ENCODE results near the gene CYGB.

CYGB gene

GRCh38 chr17:76502341-76503211 is 34.9 kb downstream of the CYGB start:
- DNase-seq: no peak

DNA sequence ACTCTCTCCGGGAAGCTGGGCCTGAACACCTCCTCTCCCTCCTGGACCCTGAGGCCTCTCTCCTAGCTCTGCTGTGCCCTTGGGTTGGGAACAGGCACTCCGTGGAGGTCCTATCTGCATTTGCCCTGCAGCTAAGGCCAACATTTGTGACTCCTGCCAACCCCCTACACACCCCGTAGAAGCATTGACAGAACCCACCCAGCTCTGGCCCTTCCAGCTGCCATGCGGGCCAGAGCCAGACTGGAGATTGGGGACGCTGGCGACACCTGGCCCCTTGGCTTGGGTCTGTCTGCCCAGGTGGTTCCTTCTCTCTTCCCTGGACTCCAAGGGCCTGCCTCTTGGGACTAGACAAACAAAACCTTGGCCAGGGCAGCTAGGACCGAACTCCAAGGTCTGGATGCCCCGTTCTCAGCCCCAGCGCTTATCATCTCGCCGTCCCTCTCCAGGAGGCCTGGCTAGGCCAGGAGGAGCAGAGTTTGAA is 35.6 kb downstream of the CYGB start:
- DNase-seq: no peak

DNA sequence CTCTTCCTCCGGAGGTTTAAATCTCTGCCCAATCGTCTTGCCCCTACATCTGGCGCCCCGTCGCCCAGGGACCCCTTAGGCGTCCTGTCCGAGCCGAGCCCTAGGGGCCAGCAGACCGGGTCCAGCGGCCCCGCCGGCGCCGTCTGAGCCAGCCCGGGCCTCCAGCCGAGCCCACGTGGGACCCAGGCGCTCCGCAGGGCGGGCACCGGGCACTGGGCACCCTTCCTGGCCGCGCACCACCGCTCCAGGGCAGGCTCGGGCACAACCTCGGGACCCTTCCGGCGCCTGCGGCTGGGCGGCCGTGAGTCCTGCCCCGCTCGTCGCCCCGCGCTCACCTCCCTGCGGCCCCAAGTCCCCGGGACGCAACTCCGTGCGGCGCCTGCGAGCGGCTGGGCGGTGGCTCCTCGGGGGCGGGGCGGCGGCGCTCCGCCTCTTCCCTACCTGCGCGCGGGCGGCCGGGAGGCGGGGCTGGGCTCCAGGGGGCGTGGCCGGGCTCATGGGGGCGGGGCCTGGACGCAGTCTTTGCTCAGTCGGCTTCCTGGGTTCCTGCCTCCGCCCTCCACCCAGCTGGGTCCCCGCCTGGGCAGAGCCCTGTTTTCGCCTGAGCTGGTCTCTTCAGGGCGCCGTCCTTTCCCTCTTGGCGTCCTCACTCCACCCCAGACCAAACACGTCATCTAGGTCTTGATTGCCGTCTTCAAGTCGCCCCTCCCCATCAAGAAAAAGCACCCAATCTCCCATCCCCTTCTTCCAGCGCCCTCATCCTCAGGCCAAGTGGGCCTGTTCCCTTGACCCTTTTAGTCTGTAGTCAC is 36.3 kb downstream of the CYGB start, which contains the start of gene RHBDF2:
RHBDF2 (minus strand) TSS at position 406 of the 809 bp plus-strand sequence. CDS start 19,899 bp downstream, outside the sequence.
- DNase-seq: peak in 47 of 56 donors; percentile 17 to 87 (median 63)

GRCh38 chr17:76500747-76501017 is 36.8 kb downstream of the CYGB start:
- DNase-seq: no peak

DNA sequence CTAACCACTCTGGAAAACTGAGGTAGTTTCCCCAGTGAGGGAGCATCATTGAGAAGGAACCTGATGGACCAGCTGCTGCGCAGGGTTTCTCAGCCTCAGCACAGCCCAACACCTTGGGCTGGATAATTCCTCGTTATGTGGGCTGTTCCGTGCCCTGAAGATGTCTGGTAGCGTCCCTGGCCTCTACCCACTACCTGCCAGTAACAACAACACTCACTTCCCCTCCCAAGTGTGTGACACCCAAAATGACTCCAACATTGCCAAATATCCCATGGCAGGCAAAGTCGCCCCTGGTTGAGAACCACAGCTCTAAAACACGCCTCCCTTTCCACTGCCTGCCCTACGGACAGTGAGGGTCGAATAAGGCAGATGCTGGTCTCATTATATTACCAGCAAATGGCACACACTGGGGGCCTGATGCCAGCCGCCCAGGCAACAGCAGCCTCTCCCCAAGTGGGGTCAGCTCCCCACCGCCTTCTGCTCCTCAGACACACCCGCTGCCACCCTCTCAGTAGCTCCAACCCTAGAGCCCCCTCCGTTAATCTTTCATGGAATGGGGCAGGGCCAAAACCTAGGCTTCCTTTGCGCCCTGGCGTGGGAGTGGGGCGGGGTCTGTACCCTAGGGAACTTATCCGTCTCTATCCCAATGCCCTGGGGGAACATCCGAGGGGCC is 37.3 kb downstream of the CYGB start:
- DNase-seq: no peak

DNA sequence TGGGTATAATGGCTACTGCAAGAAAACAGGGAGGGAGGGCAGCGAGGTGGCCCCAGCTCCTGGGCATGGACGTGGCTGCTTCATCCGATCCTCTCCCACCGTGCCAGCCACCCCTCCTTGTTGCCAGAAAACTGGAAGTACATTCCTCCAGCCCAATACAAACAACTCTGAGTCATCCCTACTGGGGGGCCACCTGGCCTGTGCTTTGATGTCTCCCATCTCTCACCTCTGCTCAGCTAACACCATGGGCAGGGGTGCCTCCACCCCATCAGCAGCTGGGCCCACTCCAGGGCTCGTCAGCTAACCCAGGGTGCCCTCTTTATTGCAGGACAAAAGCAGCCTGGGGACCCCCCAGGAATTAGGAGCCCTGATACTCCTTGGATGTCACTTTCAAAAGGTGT is 38.2 kb downstream of the CYGB start:
- no peak for DNase-seq

DNA sequence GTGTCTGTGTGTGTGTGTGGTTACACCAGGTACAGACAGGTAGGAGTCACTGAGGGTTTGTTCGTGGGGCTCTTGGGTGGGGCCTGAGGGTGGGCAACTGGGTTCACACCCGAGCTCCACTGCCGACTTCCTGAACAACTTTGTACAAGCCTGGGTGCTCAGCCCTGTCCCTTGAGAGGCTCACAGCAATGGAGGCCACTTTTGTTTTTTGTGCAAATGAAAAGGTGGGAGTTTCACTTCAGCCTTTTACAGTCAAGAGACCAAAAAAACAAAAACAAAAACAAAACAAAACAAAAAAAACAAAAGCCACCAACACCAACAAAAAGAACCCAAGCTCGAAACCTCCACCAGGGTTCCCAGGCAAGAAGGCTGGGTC is 38.6 kb downstream of the CYGB start:
- no peak for DNase-seq

- DNase-seq: peak in 35 of 56 donors; percentile 25 to 79 (median 57)
Measured at GRCh38 chr17:76497979-76498875, 39.3 kb downstream of the CYGB start.

GRCh38 chr17:76497699-76497978 is 39.9 kb downstream of the CYGB start:
- peak in 2 of 56 donors; percentile 57 to 74 for DNase-seq

GRCh38 chr17:76496464-76496863 is 41.0 kb downstream of the CYGB start:
- no peak for DNase-seq

DNA sequence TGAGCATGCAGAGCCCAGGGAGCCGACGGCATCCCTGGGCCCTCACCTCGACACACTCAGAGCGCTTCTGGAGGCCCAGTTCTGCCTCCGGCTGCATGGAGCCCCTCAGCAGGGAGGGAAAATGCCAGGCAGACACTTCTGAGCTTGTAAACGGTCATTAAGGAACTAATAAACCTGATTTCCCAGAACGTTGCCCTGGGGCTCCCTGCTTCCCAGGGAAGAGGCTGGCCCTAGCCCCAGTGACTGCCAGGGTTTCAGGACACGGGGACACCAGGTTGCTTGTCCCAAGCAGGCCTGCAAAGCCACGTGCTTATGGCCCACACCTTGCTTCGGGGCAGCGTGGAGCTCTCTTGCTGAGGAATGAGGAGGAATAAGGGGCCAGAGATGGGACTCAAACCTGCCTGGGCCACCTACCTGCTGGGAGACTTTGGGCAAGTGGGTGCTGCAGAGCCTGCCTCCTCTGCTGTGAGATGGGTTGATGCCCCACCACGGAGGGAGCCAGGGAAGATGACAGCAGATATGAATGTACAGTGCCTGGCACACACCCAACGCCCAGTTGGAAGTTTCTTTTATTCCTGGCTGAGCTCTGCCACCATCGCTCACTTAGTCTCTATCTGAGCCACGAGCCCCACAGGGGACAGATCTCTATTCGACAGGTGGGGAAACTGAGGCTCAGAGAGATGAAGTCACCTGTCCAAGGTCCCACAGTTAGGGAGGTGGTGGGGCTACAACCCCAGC is 41.7 kb downstream of the CYGB start:
- peak in 2 of 56 donors; percentile 15 to 37 for DNase-seq

DNA sequence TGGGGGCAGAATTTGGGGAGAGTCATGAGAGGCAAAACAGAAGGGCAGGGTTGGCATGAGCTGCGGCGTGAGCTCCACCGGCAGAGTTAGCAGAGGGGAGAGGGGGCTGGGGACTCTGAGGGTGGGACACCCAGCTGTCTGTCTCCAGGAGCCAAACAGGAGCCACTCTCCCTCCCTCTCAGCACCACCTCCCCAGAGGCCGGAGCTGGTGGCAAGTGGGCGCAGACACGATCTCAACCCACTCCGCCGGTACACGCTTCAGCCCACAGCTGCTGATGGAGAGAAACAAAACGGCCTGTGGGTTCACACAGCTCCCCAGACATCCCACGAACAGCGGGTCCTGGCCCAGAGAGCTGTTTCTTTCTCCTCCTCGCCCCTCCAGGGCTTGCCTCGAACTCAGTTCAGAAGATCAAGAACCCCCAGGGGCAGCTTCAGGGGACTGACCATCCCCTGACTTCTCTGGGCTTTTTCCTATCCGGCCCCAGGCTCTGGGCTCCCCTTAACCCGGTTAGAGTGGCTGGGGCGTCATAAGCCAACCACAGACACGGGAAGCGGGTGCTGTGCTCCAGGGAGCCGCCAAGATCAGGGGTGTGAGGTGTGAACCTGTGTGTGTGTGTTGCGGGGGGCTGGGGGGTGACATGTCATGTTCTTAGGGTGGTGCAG is 43.9 kb downstream of the CYGB start:
- DNase-seq: no peak

GRCh38 chr17:76492989-76493501 is 44.5 kb downstream of the CYGB start:
- peak in 33 of 56 donors; percentile 16 to 66 (median 36) for DNase-seq

GRCh38 chr17:76492123-76492988 is 45.2 kb downstream of the CYGB start:
- DNase-seq: no peak

DNA sequence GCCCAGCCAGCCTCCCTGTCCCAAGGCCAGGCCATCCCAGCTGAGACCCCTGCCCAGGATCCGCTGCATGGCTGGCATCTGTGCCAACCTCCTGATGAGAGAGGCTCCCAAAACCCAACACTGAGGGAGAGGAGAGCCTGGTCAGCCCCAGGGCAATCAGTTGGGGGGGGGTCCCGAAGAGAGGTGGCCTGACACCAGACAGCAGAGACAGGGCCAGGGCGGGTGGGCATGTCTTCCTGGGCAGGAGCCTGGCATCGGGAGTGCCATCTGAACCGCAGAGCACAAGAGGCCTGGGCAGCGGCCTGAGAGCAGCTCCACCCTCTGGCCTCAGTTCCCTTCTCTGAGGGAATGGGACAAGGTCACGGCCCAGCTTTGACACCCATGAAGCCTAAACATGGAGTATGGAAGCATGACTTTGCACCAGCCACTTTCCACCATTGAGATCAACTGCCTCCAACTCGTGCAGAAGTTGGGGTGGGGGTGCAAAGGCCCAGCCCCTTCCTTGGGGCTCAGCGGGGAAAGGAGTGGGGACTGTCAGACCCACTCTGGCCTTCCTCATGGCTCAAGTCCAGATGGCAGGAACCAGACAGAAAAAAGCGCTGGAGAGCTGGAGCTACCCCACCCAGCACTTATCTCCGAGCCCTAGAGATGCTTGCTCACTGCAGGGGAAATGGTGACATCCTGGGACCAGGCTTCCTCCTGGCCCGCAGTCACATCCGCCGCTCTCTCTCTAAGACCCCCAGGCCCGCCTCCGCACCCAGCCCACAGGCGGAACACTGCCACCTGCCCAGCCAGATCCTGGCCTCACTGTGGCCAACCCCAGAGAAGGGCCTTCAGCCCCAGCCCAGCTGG is 46.0 kb downstream of the CYGB start:
- no peak for DNase-seq

GRCh38 chr17:76490112-76490710 is 47.3 kb downstream of the CYGB start:
- no peak for DNase-seq

All from amygdala (tissue), 56 donors.